Tibial nerve (tissue), 4 donors: Measurements from ENCODE around the gene GPR63. TPM values are rescaled to one million over a fixed set of nuclear protein-coding genes. Genes with fewer than 3 reads are reported as not detected.

ENCODE experiments used
- DNase-seq, 2 donors: peaks; one replicate each; pipeline ENCODE4 v3.0.0-alpha.2; 2019; ENCODE audit warnings: low spot score in 2 of 2
- H3K27ac ChIP-seq, 4 donors: fragments of 200-600 bp; sonication (generic) in 3 of 4; one replicate each; pipeline ENCODE4 v1.5.1; 2017 to 2019; ENCODE audit warnings: mild to moderate bottlenecking in 1 of 4
- H3K27me3 ChIP-seq, 2 donors: fragments of 200-600 bp; sonication (generic) in 1 of 2; one replicate each; pipeline versions ENCODE4 v1.5.1 to v1.6.0; 2017 to 2019
- H3K36me3 ChIP-seq, 3 donors: fragments of 200-600 bp; sonication (generic); one replicate each; pipeline ENCODE4 v1.5.1; 2018 to 2019
- H3K4me1 ChIP-seq, 4 donors: fragments of 200-600 bp; sonication (generic) in 3 of 4; one replicate each; pipeline ENCODE4 v1.5.1; 2017 to 2019
- H3K4me3 ChIP-seq, 4 donors: fragments of 200-600 bp; sonication (generic) in 3 of 4; one replicate each; pipeline ENCODE4 v1.5.1; 2017 to 2019; ENCODE audit warnings: mild to moderate bottlenecking in 1 of 4, moderate library complexity in 1 of 4
- H3K9me3 ChIP-seq, 4 donors: fragments of 200-600 bp; sonication (generic) in 3 of 4; one replicate each; pipeline ENCODE4 v1.5.1; 2017 to 2019
- CTCF ChIP-seq, 5 experiments: fragments of 200-600 bp in 3 of 5; fragments of 450-650 bp in 2 of 5; sonication (generic) in 3 of 5; IDR thresholded peaks; one replicate each; pipeline ENCODE4 v1.5.1; 2016 to 2019; ENCODE audit warnings: antibody characterized with exemption in 5 of 5, mild to moderate bottlenecking in 3 of 5, moderate library complexity in 2 of 5
- EP300 ChIP-seq, 2 donors: sonication (generic); formaldehyde crosslinking; IDR thresholded peaks; one replicate each; pipeline ENCODE4 v1.6.1; 2017; ENCODE audit warnings: antibody characterized with exemption in 2 of 2, mild to moderate bottlenecking in 1 of 2
- POLR2A ChIP-seq, 2 donors: fragments of 450-650 bp; IDR thresholded peaks; one replicate each; pipeline ENCODE4 v1.6.1; 2017; ENCODE audit warnings: antibody characterized with exemption in 2 of 2, mild to moderate bottlenecking in 2 of 2, moderate library complexity in 2 of 2
- WGBS, 2 donors: methylation state at CpG; one replicate each; pipeline ENCODE4 v1.1.5; 2018; 5-methylcytosine and 5-hydroxymethylcytosine counted together
- total RNA-seq, 4 donors: library from RNA; depleted of rRNA; stranded (reverse); fragments of >200 nt; gene quantifications; one replicate each; pipeline ENCODE4 v1.1.0, GENCODE V29; 2016

The GPR63 gene
- total RNA-seq, 4 donors from 2014 or later: 0.20 to 1.3 (median 0.89) TPM

GRCh38 chr6:96826865-96827264, 10.4 kb downstream of the GPR63 start:
- TF ChIP-seq EP300 (IDR thresholded peaks at IDR 0.05): no peak
- TF ChIP-seq CTCF (IDR thresholded peaks at IDR 0.05): no peak
- TF ChIP-seq POLR2A (IDR thresholded peaks at IDR 0.05): no peak
- Histone ChIP-seq H3K9me3 (no peaks in the 10 kb centered on the region), H3K4me1 (no peaks in the 10 kb centered on the region), H3K4me3 (no peak overlapping the region), H3K27ac (no peak overlapping the region), H3K36me3 (no peaks in the 10 kb centered on the region), H3K27me3 (no peaks in the 10 kb centered on the region)
- 96 to 98% methylated on average over 1 of the region's 1 CpG for WGBS, 2 donors
- DNase-seq: no peak

GRCh38 chr6:96823743-96824142, 13.5 kb downstream of the GPR63 start:
- no peaks in the 10 kb centered on the region for H3K36me3 ChIP-seq
- no peaks in the 10 kb centered on the region for H3K9me3 ChIP-seq
- 80 to 83% methylated on average over 2 of the region's 2 CpGs for WGBS, 2 donors
- TF ChIP-seq POLR2A (IDR thresholded peaks at IDR 0.05) (no peak), EP300 (IDR thresholded peaks at IDR 0.05) (no peak), CTCF (IDR thresholded peaks at IDR 0.05) (no peak)
- no peak overlapping the region for H3K4me3 ChIP-seq
- H3K4me1 ChIP-seq: no peaks in the 10 kb centered on the region
- no peak overlapping the region for H3K27ac ChIP-seq
- no peak for DNase-seq
- H3K27me3 ChIP-seq: no peaks in the 10 kb centered on the region

GRCh38 chr6:96821034-96821433, 16.2 kb downstream of the GPR63 start:
- 90 to 98% methylated on average over 4 of the region's 4 CpGs for WGBS, 2 donors
- H3K4me1 ChIP-seq: peaks cover 0 to 3% (median 0%) of the 10 kb centered on the region in 4 donors
- H3K27me3 ChIP-seq: no peaks in the 10 kb centered on the region
- H3K36me3 ChIP-seq: no peaks in the 10 kb centered on the region
- no peak overlapping the region for H3K27ac ChIP-seq
- H3K4me3 ChIP-seq: no peak overlapping the region
- TF ChIP-seq EP300 (IDR thresholded peaks at IDR 0.05) (no peak), POLR2A (IDR thresholded peaks at IDR 0.05) (no peak)
- no peaks in the 10 kb centered on the region for H3K9me3 ChIP-seq
- DNase-seq: no peak

- DNase-seq: no peak
- WGBS, 2 donors: 21 to 33% methylated on average over 5 of the region's 5 CpGs
- peaks cover 0 to 3% (median 0%) of the 10 kb centered on the region in 4 donors for H3K4me1 ChIP-seq
- H3K36me3 ChIP-seq: no peaks in the 10 kb centered on the region
- no peak overlapping the region for H3K4me3 ChIP-seq
- TF ChIP-seq CTCF (IDR thresholded peaks at IDR 0.05) (no peak), POLR2A (IDR thresholded peaks at IDR 0.05) (no peak), EP300 (IDR thresholded peaks at IDR 0.05) (no peak)
- H3K27me3 ChIP-seq: no peaks in the 10 kb centered on the region
- H3K27ac ChIP-seq: no peak overlapping the region
- H3K9me3 ChIP-seq: no peaks in the 10 kb centered on the region
Measured at GRCh38 chr6:96816301-96816817, 20.9 kb downstream of the GPR63 start.

GRCh38 chr6:96814625-96815024, 22.7 kb downstream of the GPR63 start:
- no peak for DNase-seq
- no peaks in the 10 kb centered on the region for H3K27me3 ChIP-seq
- peaks cover 0 to 3% (median 0%) of the 10 kb centered on the region in 4 donors for H3K4me1 ChIP-seq
- no peaks in the 10 kb centered on the region for H3K36me3 ChIP-seq
- no peak overlapping the region for H3K27ac ChIP-seq
- no peaks in the 10 kb centered on the region for H3K9me3 ChIP-seq
- no peak overlapping the region for H3K4me3 ChIP-seq
- no peak for TF ChIP-seq POLR2A (IDR thresholded peaks at IDR 0.05)
- 55 to 78% methylated on average over 1 of the region's 1 CpG for WGBS, 2 donors

- DNase-seq: no peak
- H3K27me3 ChIP-seq: no peaks in the 10 kb centered on the region
- no peak overlapping the region for H3K4me3 ChIP-seq
- no peak overlapping the region for H3K27ac ChIP-seq
- no peak for TF ChIP-seq EP300 (IDR thresholded peaks at IDR 0.05)
- TF ChIP-seq POLR2A (IDR thresholded peaks at IDR 0.05): no peak
- no peak for TF ChIP-seq CTCF (IDR thresholded peaks at IDR 0.05)
- no peaks in the 10 kb centered on the region for H3K36me3 ChIP-seq
- WGBS, 2 donors: 79 to 85% methylated on average over 1 of the region's 1 CpG
- peaks cover 0 to 3% (median 0%) of the 10 kb centered on the region in 4 donors for H3K4me1 ChIP-seq
- no peaks in the 10 kb centered on the region for H3K9me3 ChIP-seq
Measured at GRCh38 chr6:96812077-96812703, 25.1 kb downstream of the GPR63 start.
